Putamen (tissue), 1 donor: ENCODE measurements around the gene ETNK2.

Source experiments
- DNase-seq: peaks from one replicate; pipeline ENCODE4 v3.0.0-alpha.2; 2016; ENCODE audit warnings: low spot score

Gene ETNK2, protein sequence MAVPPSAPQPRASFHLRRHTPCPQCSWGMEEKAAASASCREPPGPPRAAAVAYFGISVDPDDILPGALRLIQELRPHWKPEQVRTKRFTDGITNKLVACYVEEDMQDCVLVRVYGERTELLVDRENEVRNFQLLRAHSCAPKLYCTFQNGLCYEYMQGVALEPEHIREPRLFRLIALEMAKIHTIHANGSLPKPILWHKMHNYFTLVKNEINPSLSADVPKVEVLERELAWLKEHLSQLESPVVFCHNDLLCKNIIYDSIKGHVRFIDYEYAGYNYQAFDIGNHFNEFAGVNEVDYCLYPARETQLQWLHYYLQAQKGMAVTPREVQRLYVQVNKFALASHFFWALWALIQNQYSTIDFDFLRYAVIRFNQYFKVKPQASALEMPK

DNA sequence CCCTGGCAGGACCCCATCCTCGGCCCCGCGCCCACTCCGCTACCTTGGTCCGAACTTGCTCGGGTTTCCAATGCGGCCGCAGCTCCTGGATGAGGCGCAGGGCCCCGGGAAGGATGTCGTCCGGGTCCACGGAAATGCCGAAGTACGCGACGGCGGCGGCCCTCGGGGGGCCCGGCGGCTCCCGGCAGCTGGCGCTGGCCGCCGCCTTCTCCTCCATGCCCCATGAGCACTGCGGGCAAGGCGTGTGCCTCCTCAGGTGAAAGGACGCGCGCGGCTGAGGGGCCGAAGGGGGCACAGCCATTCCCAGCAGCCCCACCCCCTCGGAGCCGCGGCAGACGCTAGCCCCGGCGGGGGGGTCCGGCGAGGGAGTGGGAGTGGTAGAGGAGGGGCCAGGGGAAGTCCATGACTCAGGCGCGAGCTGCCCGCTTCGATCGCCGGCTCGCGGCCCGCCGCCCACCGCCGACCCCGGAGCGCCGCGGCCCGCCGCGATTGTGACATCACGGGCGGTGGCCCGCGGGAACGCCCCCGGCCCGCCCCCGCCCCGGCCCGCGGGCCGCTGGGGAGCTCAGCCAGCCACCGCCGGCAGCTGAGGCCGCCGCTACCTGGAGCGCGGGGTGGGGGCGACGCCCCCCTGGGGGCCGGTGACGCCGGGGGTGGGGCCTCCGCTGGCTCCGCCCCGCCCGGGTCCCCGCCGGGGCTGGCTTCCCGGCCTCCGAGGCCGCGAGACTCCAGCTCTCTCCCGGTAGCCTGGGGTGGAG is at the start of gene ETNK2:
Gene ETNK2, minus strand, starts transcription at position 493 of the 758 bp plus-strand sequence. Its CDS starts 192 bp downstream, at position 301.
- no peak for DNase-seq

DNA sequence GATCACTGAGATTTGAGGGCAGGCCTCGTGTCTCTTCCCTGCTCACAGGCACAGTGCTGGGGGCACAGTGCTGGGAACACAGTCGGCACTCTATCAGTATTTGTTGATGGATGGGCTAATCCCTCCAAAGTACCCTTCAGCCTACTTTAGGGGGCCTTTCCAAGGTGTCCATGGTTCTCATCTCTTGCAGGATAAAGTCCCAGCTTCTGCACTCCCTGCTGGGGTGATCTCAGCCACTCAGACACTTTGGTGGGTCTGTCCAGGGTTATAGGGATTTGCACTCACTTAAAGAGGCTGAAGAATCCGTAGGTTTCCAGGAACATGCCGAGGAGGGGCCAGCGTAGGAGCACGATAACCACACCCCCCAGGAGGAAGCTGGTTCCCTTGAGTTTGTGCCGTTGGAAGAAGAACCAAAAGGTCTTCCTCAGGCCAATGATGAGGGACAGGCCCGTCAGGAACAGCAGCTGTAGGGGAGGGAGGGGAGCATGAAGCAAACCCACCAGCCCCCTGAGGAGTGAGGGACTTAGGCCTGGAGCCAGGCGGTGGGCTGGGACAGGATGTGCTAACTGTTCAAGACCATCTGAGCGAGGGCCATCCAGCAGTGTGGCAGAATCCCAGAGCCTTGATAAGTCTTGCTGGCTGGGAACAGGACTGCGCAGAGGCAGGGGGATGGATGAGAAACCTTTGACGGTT is 49.6 kb upstream of the ETNK2 start:
- no peak for DNase-seq

DNA sequence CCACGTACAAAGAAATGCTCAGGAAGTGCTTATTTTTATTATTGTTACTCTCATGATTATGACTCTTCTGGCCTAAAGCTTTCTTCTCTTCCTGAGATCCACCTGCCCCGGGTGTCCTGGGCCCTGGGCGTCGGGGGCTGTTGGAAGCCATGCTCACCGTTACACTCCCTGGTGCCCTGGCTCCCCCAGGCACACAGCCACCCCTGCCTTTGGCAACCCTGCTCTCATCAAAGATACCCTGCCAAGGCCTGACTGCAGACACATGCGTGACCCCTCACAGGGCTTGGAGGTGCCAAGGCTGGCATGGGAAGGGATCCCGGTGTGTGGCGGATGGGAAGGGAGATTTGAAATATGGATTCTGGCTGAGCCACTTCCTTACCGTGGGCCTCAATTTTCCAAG is 47.7 kb upstream of the ETNK2 start:
- no peak for DNase-seq

DNA sequence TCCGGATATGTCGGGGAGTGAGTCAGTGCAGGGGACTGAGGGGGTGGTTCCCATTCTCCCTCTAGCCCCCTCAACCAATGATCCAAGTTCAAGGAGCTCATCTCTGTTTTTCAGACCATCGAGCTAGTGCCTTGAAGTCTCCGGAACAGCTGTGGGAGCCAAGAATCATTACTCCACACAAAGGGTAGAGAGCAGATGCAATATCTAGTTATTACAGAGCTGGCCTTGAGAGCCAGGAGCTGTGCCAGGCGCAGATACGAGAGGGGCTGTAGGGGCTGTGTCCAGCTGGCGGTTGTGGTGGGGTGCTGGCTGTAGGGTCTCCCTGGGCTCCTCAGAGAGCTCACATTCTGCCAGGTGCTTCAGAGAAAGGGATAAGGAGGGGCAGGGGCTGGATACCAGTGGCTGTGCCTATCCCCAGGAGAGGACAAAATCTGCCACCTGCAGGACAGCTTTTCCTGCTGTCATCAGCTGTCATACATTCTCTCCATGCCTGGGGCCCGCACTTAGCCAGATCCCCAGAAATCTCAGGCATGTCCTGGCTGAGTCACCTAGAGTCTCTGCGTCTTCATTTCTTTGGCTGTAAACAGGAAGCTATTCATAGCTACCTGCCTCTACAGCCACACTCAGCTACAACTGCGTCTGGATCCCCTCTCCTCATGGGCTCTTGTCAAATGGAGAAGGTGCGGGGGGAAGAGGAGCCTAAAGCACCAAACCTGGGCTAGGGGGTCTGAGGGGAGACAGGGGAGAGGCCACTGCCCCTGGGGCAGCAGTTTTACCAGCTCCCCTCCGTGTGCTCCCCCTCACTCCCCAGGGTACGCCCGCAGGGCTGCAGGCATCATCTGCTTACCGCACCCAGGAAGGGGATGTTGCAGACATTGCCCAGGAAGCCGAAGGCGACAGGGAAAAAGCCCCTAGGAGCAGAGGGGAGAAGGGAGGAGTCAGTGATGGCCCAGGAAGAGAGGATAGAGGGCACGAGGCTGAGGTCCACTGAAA is 46.8 kb upstream of the ETNK2 start:
- no peak for DNase-seq

DNA sequence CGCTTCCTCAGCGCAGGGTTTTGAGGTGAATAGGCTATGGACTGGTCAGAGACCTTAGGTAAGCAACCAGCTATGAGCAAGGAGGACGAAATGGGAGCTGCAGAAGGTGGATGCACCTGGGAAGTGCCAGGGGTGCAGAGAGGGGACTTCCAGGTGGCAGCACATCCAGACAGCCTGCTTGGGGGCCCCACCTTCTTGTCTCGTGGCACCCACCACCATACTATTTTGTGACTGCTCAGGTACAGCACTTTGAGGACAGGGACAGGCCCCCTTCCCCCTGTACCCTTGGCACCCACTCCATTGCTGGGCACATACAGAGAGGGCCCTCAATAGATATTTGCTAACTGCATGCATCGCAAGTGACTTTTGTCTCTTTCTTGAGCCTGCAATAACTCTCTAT is 45.2 kb upstream of the ETNK2 start:
- DNase-seq = no peak

DNA sequence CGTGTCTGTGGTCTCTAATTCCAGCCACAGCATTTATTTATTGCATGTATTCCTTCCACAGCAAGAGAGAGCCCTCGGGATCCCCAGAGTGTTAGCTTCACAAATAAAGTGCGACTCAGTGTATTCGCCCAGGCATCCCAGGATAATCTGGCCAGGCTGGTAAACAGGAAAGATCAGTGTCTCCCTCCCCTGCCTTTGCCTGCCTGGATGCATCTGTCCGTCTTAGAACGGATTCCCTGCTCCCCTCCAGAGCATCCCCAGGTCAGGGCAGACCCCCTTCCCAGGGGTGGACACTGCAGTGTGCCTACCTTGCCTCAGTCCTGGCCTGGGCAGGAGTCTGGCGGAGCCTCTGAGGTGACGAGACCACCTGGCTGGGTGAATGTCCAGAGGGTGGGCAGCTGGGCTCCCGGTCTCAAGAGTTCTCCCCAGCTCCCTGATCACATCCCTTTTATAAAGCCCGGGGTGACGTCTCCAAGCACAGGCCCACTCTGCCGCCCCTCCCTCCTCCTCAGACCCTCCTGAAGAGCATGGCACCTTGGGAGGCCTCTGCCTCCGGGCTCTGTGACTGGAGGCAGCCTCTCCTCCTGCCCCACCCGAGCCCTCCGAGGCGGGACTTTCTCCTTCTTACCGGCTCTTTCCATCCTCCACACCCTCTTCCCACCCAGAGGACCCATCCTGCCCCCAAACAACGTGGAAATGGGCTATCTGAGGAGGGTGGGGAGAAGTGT is 44.4 kb upstream of the ETNK2 start, which contains the start of gene KISS1:
Gene KISS1, minus strand, starts transcription at position 424 of the 728 bp plus-strand sequence. CDS start 3,615 bp downstream, outside the sequence.
- DNase-seq = no peak

DNA sequence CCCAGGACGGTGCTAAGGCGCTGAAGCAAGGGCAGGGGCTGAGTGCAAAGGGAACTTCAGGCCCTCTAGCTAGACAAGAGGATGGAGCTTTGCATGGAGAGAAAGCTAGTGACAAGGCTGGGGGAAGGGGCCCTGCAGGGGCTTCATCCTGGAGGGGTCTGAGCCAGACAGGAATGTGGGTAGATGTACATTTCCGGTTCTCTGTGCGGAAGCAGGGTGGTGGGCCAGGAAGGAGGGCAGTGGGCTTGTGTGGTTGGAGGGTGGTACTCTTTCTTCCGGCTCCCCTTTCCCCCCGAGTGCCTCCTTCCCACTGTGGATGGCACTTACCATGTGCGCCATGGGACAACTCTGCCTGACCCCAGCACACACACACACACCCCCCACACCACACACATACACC is 42.9 kb upstream of the ETNK2 start:
- no peak for DNase-seq

DNA sequence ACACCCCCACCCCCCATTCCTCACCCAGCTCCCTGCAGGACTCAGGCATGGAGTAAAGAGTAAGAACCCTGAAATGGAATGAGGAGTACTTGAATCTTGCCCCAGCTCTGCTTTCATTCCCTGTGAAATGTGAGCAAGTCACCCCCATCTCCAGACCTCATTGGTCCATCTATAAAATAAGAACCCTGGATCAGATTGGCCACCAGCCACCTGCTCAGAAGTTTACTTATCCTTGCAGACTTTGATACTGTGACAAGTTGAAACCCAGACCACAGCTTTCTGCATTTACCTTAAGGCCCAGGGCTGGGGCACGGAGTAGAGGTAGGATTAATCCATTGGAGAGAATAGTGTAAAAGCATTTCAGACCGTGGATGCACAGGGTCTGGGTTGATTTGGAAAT is 42.2 kb upstream of the ETNK2 start:
- no peak for DNase-seq

DNA sequence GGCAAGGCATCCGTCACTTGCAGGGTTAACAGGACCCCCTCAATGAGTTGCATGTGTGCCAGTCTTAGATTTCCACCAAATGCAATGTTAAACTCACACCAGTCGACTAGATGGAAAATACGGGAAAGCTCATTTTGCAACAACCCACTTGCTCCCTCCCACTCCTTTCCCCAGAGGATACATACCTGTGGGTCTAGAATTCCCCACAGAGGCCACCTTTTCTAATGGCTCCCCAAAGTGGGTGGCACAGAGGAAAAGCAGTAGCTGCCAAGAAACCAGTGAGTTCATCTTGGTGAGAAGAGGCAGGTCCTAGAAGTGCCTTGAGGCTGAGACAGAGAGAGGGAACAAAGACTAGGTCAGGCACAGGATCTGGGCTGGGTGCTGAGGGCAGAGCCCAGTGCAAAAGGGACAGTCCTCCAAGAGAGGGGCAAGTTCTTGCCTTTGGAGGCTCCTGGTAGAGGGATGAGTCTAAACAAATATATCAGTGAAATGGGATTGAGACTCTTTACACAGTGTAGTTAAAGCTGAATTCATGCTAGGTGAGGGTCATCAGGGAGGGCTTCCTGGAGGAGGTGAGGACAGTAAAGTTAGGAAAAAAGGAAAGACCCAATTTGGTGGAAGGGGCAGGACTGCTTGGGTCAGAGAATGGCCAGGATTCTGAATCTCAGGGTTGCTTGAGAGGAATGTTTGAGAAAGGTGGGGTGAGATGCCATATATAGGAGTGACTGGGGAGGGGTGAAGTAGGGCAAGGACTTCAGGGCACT is 40.9 kb upstream of the ETNK2 start:
- DNase-seq = no peak

DNA sequence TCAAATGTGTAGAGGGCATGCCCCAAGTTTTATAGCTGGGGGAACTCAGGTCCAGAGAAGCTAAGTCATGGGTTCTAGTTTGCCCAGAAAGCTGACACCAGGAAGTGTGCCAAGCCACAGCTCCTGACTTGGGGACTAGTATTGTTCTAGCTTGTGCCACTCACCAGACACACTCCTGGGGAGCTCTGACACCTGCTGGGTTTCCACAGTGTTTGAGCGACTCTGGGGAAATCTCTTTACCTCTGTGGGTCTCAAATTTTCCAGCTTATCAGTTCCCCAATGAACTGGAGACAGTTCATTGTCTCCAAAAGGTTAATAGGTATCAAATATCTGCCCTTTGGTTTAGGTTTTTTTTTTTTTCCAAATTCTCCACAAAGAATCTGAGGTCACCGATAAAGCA is 40.2 kb upstream of the ETNK2 start:
- DNase-seq = no peak

DNA sequence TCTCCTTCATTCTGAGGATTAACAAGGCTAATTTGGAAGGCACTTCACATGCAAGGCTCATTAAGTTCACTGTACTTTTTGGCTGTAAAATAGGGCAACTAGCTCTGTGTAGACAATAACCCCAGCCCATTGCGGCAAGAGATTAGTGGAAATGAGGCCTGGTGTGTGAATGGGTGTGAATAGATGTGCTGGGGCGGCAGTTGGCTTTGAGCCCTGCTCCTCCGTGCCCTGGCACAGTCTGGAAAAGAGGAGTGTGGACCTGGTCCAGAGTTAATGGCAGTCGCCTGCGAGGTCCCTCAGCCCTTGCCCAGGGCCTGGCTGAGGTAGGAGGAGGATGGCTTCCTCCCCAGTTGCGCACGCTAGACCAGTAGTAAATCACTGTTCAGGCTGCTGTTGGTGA is 39.6 kb upstream of the ETNK2 start:
- peak; percentile 52 for DNase-seq

DNA sequence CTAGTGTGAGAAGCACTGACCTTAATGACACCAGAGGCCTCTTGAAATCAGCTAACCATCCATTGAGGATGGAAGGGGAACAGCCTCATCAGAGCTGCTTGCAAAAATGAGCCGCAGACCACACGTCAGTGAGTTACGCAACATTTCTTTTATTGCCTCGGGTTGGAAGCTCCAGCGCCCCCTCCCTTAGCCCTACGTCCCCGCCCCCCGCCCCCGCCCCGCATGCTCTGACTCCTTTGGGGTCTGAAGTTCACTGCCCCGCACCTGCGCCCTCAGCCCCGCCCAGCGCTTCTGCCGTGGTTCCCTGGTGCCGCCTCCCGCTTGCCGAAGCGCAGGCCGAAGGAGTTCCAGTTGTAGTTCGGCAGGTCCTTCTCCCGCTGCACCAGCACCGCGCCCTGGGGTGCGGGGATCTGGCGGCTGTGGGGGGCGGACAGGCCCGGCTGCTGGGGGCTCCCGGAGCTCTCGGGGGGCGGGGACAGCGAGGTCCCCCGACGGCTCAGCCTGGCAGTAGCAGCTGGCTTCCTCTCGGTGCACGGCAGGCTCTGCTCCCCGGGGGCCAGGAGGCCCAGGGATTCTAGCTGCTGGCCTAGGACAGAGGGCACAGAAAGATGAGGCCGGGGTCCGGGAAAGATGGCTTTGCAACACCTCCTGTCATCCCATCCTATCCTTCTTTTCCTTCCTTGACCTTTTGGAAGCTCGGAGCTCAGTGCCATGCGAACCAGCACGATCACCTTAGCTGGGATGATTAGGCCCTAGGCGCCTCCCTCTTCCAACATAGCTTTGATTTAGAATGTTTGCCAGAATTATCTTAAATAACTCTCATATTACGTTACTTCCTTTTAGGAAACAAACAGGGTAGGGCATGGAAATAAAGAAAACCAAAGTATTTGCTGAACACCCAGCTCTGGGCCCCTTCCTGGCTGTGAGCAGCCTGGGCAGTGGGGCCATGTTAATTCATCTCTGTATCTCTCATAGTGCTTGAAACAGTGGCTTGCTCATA is 38.7 kb upstream of the ETNK2 start:
- no peak for DNase-seq

DNA sequence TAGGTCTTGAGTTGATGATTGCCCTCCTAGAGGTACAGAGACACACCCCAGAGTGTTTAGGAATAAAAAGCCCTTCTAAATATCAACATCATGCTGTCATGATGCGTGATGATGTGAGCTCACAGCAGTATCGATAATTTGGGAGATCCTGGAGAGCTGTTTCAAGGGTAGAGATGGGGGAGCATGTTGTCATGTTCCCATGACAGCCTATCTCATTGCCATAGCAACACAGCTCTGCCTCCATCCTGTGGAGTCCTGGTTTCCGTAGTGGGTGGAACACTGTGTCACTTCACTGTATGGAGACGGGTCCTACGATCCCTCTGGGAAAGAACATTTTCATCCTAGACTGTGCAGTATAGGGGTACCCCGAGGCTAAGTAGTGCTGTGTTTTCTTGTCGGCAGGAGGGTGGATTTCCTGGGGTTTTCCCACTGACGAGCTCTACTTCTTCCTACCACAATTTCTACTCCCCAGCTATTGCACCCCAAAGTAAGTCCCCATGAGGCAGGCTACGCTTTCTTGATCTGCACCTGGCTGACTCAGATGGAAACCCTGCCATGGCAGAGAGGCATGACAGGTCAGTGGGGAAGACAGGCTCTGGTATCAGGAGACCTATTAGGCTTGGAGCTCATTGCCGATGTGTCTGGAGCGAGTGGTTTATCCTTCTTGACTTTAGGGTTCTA is 37.3 kb upstream of the ETNK2 start:
- DNase-seq = peak; percentile 77

DNA sequence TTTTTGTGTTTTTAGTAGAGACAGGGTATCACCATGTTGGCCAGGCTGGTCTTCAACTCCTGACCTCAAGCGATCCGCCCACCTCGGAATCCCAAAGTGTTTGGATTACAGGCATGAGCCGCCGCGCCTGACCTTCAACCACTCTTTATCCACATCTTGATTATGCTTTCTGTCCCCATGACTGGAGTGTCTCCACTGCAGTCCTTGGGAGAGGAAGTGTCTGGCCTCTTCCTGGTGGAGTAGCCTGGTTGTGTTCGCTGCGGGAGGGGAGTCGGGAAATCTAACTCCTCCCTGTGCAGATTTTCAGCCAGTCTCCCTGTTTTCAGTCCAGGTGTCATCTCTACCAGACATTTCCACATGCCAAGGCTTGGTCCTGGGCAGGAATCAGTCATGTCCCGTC is 34.8 kb upstream of the ETNK2 start:
- DNase-seq = no peak

DNA sequence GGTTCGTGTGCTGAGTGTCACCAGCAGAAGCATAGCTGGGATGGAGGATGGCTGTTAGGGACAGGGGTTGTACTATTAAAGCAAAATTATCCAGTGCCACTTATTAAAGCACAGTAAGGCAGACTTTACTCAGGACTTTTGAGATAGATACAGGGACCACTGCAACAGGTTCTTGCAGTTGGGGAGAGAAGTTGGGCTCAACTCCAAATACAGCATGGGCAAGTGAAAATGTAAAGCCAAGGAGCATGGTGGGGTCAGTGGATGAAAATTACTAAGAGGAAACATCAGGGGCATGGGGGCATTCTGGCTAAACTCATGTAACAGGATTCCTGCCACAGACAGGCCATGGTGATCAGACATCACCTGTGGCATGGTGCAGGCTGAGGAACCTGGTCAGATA is 29.3 kb upstream of the ETNK2 start:
- DNase-seq = no peak

DNA sequence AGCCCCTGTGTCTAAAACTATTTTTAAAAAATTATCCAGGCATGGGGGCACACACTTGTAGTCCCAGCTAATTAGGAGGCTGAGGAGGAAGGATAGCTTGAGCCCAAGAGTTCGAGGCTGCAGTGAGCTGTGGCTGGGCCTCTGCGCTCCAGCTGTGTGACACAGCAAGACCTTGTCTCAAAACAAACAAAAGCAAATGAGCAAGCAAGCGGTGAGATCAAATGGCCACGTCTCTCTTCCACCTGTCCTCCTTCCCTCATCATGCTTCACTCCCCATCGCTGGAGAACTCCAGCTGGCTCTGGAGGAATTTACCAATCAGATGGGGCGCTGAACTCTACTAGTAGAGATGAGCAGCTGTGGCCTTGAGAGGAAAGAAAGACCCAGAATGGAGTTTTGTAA is 28.3 kb upstream of the ETNK2 start:
- no peak for DNase-seq

DNA sequence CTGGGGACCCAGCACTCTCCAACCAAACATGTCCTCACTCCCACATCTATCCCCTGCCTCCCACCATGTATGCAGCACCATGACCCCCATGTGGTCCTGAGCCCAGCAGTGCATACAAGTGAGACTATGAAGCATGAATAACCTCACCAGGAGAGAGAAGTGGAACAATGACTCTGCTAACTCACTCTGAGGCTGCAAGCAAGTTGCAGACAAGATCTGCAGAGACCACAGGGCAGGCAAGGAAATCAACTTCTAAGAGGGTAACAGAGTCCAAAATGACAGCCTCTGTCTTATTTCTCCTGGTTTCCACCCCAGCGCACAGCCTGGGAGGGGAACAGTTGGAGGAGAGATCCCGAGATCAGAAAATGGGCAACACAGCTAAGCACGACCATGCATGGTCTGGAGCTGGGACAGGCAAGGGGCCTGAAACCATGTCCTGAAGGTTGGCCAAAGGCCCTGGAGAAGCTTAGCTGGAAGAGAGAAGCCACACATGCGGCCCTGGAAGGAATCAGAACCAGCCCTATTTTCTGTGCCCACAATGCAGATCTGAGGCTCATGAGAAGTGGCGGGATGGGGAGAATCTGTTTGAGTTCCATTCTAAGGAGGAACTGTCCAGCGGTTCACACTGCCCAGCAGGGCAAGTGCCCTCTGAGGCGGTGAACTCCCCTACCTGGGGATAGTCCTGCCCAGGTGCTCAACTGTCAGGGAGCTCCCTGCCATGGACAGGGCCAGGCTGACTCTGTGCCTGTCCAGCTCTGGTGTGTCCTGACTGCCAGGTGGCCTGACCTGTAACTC is 26.8 kb upstream of the ETNK2 start:
- no peak for DNase-seq
